CD8-positive, alpha-beta memory T cell (primary cell): ENCODE measurements around the gene PCDH10. TPM values are rescaled to one million over a fixed set of nuclear protein-coding genes. Genes with fewer than 3 reads are reported as not detected.

Experiments
- CTCF ChIA-PET: fragments of 350-600 bp; sonication (Branson Sonifier 250); formaldehyde crosslinking; loops from one replicate; lab custom pipeline; 2021; ENCODE audit warnings: antibody characterized with exemption; lab: Charles Lee
- POLR2A ChIA-PET: fragments of 350-600 bp; sonication (Branson Sonifier 250); formaldehyde crosslinking; loops from one replicate; lab custom pipeline; 2021; ENCODE audit warnings: antibody characterized with exemption; lab: Charles Lee
- DNase-seq, 5 donors: peaks; one replicate each; pipeline versions ENCODE4 v3.0.0 to v3.0.0-alpha.2; 2020 to 2022; ENCODE audit warnings: mixed read lengths in 1 of 5
- H3K27ac ChIP-seq: one replicate; pipeline ENCODE4 v1.7.0; 2013; ENCODE audit warnings: low read depth, mild to moderate bottlenecking, low read length, moderate library complexity
- H3K27me3 ChIP-seq: 2 replicates; pipeline ENCODE4 v1.7.0; 2013; ENCODE audit warnings: low read length, mild to moderate bottlenecking; ENCODE audit not compliant: insufficient read depth, poor library complexity, severe bottlenecking
- H3K36me3 ChIP-seq: 2 replicates; pipeline ENCODE4 v1.7.0; 2013; ENCODE audit warnings: mild to moderate bottlenecking, low read length, moderate library complexity; ENCODE audit not compliant: insufficient read depth
- H3K4me1 ChIP-seq: 2 replicates; pipeline ENCODE4 v1.7.0; 2013; ENCODE audit warnings: mild to moderate bottlenecking, low read length, moderate library complexity; ENCODE audit not compliant: insufficient read depth
- H3K4me3 ChIP-seq: 2 replicates; pipeline ENCODE4 v1.7.0; 2013; ENCODE audit warnings: mild to moderate bottlenecking, low read length
- H3K9me3 ChIP-seq: 2 replicates; pipeline ENCODE4 v1.7.0; 2013; ENCODE audit warnings: mild to moderate bottlenecking, low read length
- H3K27ac Mint-ChIP-seq, 8 donors: one replicate each; pipeline ENCODE4 v1.8.0; 2020 to 2021; ENCODE audit warnings: mixed read lengths in 8 of 8, mild to moderate bottlenecking in 6 of 8, inconsistent platforms in 3 of 8, moderate library complexity in 3 of 8
- H3K27me3 Mint-ChIP-seq, 2 donors: one replicate each; pipeline ENCODE4 v1.8.0; 2020 to 2021; ENCODE audit warnings: mixed read lengths in 2 of 2, mild to moderate bottlenecking in 1 of 2, moderate library complexity in 1 of 2
- H3K36me3 Mint-ChIP-seq, 3 donors: one replicate each; pipeline ENCODE4 v1.8.0; 2020 to 2021; ENCODE audit warnings: mixed read lengths in 3 of 3, inconsistent platforms in 1 of 3, mild to moderate bottlenecking in 1 of 3
- H3K4me1 Mint-ChIP-seq, 3 donors: one replicate each; pipeline ENCODE4 v1.8.0; 2020 to 2021; ENCODE audit warnings: mixed read lengths in 3 of 3, inconsistent platforms in 1 of 3, mild to moderate bottlenecking in 1 of 3
- H3K4me3 Mint-ChIP-seq, 7 donors: one replicate each; pipeline ENCODE4 v1.8.0; 2020 to 2021; ENCODE audit warnings: mixed read lengths in 7 of 7, mild to moderate bottlenecking in 6 of 7, moderate library complexity in 4 of 7, inconsistent platforms in 2 of 7
- H3K9me3 Mint-ChIP-seq, 5 donors: one replicate each; pipeline ENCODE4 v1.8.0; 2020 to 2022; ENCODE audit warnings: mixed read lengths in 5 of 5, mild to moderate bottlenecking in 3 of 5, moderate library complexity in 2 of 5, inconsistent platforms in 1 of 5
- polyA plus RNA-seq: library from polyadenylated mRNA; unstranded; fragments of 300-500 nt; fragmentation: Illumina TruSeq; gene quantifications from one replicate; pipeline ENCODE4 v1.2.3, GENCODE V29; 2021
- total RNA-seq, 2 experiments: library from RNA; stranded (reverse); gene quantifications; one replicate each; pipeline ENCODE4 v1.2.3, GENCODE V29; 2021

The PCDH10 gene
- total and polyA plus RNA-seq, 3 experiments from 2014 or later = not detected

GRCh38 chr4:133130171-133130570 lies 18.9 kb upstream of the PCDH10 start:
- CTCF ChIA-PET = no interaction called here
- POLR2A ChIA-PET = no interaction called here
- Histone ChIP-seq H3K36me3 (no peaks in the 10 kb centered on the region), H3K27ac (no peak overlapping the region), H3K27me3 (no peaks in the 10 kb centered on the region), H3K9me3 (no peaks in the 10 kb centered on the region), H3K4me3 (no peak overlapping the region), H3K4me1 (no peaks in the 10 kb centered on the region)
- no peaks in the 10 kb centered on the region for H3K27me3 Mint-ChIP-seq
- H3K4me3 Mint-ChIP-seq = no peak overlapping the region
- H3K9me3 Mint-ChIP-seq = peaks cover 4 to 30% (median 11%) of the 10 kb centered on the region in 5 donors
- H3K27ac Mint-ChIP-seq = no peak overlapping the region
- DNase-seq = no peak
- no peaks in the 10 kb centered on the region for H3K36me3 Mint-ChIP-seq
- H3K4me1 Mint-ChIP-seq = no peaks in the 10 kb centered on the region

GRCh38 chr4:133131829-133132460 lies 17.1 kb upstream of the PCDH10 start:
- H3K36me3 ChIP-seq = no peaks in the 10 kb centered on the region
- no peak overlapping the region for H3K4me3 Mint-ChIP-seq
- H3K4me1 ChIP-seq = no peaks in the 10 kb centered on the region
- no peaks in the 10 kb centered on the region for H3K27me3 Mint-ChIP-seq
- no peaks in the 10 kb centered on the region for H3K4me1 Mint-ChIP-seq
- no peak overlapping the region for H3K4me3 ChIP-seq
- H3K9me3 ChIP-seq = no peaks in the 10 kb centered on the region
- H3K9me3 Mint-ChIP-seq = peaks cover 0 to 22% (median 4%) of the 10 kb centered on the region in 5 donors
- ChIA-PET CTCF (no interaction called here), POLR2A (no interaction called here)
- H3K27me3 ChIP-seq = no peaks in the 10 kb centered on the region
- DNase-seq = no peak
- H3K27ac ChIP-seq = no peak overlapping the region
- H3K27ac Mint-ChIP-seq = no peak overlapping the region
- H3K36me3 Mint-ChIP-seq = no peaks in the 10 kb centered on the region

DNA sequence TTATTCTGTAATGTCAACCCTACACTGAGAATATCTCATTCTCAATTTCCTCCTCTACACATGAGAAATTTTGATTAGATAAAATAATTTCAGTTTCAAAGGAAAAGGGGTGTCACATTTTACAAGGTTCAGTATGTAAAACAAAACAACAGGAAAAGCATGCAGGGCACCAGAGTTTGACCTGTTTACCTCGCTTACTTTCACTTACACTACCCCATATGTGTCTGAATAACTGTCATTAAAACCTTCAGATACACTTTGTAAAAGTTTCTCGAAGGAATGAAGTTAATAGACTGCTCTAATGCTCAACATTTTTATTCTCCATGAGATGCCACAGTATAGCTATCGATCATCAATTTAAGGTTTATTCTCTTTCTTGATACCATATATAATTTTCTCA lies 12.3 kb upstream of the PCDH10 start:
- no peaks in the 10 kb centered on the region for H3K9me3 ChIP-seq
- Mint-ChIP-seq H3K4me3 (no peak overlapping the region), H3K27ac (no peak overlapping the region), H3K9me3 (peaks cover 0 to 33% (median 2%) of the 10 kb centered on the region in 5 donors), H3K27me3 (no peaks in the 10 kb centered on the region), H3K4me1 (no peaks in the 10 kb centered on the region), H3K36me3 (no peaks in the 10 kb centered on the region)
- ChIA-PET CTCF (no interaction called here), POLR2A (no interaction called here)
- H3K4me3 ChIP-seq = no peak overlapping the region
- no peaks in the 10 kb centered on the region for H3K27me3 ChIP-seq
- H3K4me1 ChIP-seq = no peaks in the 10 kb centered on the region
- H3K27ac ChIP-seq = no peak overlapping the region
- H3K36me3 ChIP-seq = no peaks in the 10 kb centered on the region
- DNase-seq = no peak

GRCh38 chr4:133137571-133137970 lies 11.5 kb upstream of the PCDH10 start:
- H3K27ac ChIP-seq = no peak overlapping the region
- no peak for DNase-seq
- Mint-ChIP-seq H3K27me3 (no peaks in the 10 kb centered on the region), H3K9me3 (peaks cover 0 to 30% (median 2%) of the 10 kb centered on the region in 5 donors), H3K4me1 (no peaks in the 10 kb centered on the region), H3K36me3 (no peaks in the 10 kb centered on the region), H3K27ac (no peak overlapping the region), H3K4me3 (no peak overlapping the region)
- no peaks in the 10 kb centered on the region for H3K27me3 ChIP-seq
- no peaks in the 10 kb centered on the region for H3K36me3 ChIP-seq
- ChIA-PET CTCF (no interaction called here), POLR2A (no interaction called here)
- no peaks in the 10 kb centered on the region for H3K9me3 ChIP-seq
- H3K4me1 ChIP-seq = no peaks in the 10 kb centered on the region
- H3K4me3 ChIP-seq = no peak overlapping the region

GRCh38 chr4:133143775-133144430 lies 5.2 kb upstream of the PCDH10 start:
- peaks cover 12% of the 10 kb centered on the region for H3K27me3 ChIP-seq
- ChIA-PET POLR2A (no interaction called here), CTCF (no interaction called here)
- H3K9me3 ChIP-seq = no peaks in the 10 kb centered on the region
- H3K27ac ChIP-seq = no peak overlapping the region
- no peak overlapping the region for H3K4me3 ChIP-seq
- H3K4me3 Mint-ChIP-seq = no peak overlapping the region
- H3K4me1 Mint-ChIP-seq = no peaks in the 10 kb centered on the region
- no peaks in the 10 kb centered on the region for H3K4me1 ChIP-seq
- H3K27ac Mint-ChIP-seq = no peak overlapping the region
- peaks cover 0 to 13% (median 9%) of the 10 kb centered on the region in 5 donors for H3K9me3 Mint-ChIP-seq
- H3K27me3 Mint-ChIP-seq = peaks cover 18 to 28% of the 10 kb centered on the region in 2 donors
- no peaks in the 10 kb centered on the region for H3K36me3 ChIP-seq
- no peaks in the 10 kb centered on the region for H3K36me3 Mint-ChIP-seq
- no peak for DNase-seq

GRCh38 chr4:133145241-133145640 lies 3.9 kb upstream of the PCDH10 start:
- H3K27ac ChIP-seq = no peak overlapping the region
- ChIA-PET CTCF (no interaction called here), POLR2A (no interaction called here)
- no peaks in the 10 kb centered on the region for H3K4me1 ChIP-seq
- Mint-ChIP-seq H3K4me3 (no peak overlapping the region), H3K27me3 (peaks cover 22 to 42% of the 10 kb centered on the region in 2 donors), H3K9me3 (peaks cover 2 to 19% (median 8%) of the 10 kb centered on the region in 5 donors), H3K27ac (no peak overlapping the region), H3K36me3 (peaks cover 0 to 2% (median 0%) of the 10 kb centered on the region in 3 donors), H3K4me1 (peaks cover 0 to 6% (median 0%) of the 10 kb centered on the region in 3 donors)
- no peaks in the 10 kb centered on the region for H3K9me3 ChIP-seq
- no peaks in the 10 kb centered on the region for H3K36me3 ChIP-seq
- peaks cover 12% of the 10 kb centered on the region for H3K27me3 ChIP-seq
- no peak for DNase-seq
- H3K4me3 ChIP-seq = no peak overlapping the region

DNA sequence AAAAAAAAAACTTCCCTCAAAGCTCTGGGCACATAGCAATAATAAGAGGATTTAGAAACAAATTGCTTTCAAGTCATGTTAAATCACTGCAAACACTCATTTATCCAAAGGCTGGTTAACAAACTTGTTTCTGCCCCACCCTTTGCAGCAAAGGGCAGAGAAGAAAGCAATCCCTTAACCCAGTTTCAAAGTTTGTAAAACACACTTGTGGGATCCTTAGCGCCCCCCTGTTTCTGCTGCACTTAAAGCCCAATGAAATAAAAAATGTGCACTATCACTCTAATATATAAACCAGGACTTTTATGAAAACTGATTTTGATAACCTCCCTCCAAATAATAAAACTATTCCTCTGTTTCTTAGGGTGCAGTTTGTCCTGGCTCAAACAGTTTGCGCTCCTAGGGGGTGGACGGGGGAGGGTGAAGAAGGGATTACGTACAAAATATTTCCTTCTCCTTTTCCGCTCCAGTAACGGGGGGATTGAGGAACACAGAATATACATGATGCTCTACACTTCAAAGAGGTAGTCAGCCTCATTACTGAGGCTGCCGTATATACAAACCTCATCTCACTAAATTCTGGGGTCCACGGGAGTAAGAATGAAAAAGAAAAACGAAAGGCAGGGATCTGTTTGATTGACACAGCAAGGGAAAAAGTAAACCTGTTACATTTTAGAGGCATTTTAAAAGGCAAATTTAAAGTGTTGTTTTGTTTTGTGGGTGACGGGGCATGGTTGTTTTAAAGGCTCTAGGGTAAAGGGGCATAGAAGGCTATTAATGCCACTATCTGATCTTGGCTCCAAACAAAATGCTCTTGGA lies 3.1 kb upstream of the PCDH10 start:
- no peaks in the 10 kb centered on the region for H3K36me3 ChIP-seq
- Mint-ChIP-seq H3K27ac (no peak overlapping the region), H3K36me3 (peaks cover 0 to 2% (median 0%) of the 10 kb centered on the region in 3 donors), H3K9me3 (peaks cover 2 to 22% (median 4%) of the 10 kb centered on the region in 5 donors), H3K27me3 (peaks cover 25 to 48% of the 10 kb centered on the region in 2 donors), H3K4me1 (peaks cover 0 to 6% (median 0%) of the 10 kb centered on the region in 3 donors), H3K4me3 (no peak overlapping the region)
- H3K27me3 ChIP-seq = peaks cover 12% of the 10 kb centered on the region
- no peaks in the 10 kb centered on the region for H3K9me3 ChIP-seq
- no peak overlapping the region for H3K27ac ChIP-seq
- DNase-seq = no peak
- no peaks in the 10 kb centered on the region for H3K4me1 ChIP-seq
- ChIA-PET CTCF (no interaction called here), POLR2A (no interaction called here)
- H3K4me3 ChIP-seq = no peak overlapping the region
